AG08395 (cell line): Measurements from ENCODE around the gene USP22.
A peak's percentile ranks its signal among the peaks of the same experiment; 100 is the strongest.
"Not testable (repeated sequence)": the region's sequence is repeated elsewhere in the genome, so short reads cannot be mapped to it uniquely, and the experiment has no call there.

ENCODE experiments used
- DNase-seq: peaks from one replicate; pipeline ENCODE4 v3.0.0; 2012; ENCODE audit warnings: mixed read lengths, low spot score

USP22 gene

DNA sequence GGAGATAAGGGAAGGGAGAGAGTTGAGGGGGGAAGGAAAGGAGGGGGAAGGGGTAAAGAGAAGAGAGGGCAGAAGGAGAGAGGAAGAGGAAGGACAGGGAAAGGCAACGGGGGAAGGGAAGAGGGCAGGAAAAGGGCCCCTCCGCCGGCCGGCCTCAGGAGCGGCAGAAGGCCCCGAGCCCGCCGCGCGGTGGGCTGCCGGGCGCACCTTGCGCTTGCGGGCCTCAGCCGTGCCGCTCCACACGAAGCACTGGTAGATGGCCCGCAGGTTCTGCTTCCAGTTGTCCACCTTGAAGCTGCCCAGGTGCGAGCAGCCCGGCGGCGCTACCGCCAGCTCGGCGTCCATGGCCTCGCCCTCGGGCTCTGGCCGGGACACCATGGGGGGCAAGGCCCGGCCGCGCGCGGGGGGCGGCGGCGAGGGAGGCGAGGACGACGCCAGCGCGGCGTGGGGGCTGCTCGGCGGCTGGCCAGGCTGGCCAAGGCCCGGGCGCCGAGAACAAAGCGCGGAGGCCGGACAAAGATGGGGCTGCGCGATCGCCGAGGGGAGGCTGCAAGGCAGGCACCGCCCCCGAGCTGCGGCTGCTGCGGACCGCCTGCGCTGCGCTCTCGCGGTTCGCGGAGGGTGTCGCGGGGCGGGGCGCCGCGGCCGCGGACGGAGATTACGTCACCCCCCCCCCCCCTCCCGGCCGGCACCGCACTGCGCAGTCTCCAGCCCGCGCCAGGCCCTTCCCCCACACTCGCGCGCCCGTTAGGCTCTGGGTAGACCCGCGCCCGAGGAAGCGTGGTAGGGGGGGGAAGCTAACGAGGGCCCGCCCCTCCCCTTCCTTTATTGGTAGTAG, at the start of gene USP22:
Gene USP22, minus strand, starts transcription at position 554 of the 838 bp plus-strand sequence. Its CDS starts 176 bp downstream, at position 378.
- peak; percentile 96 for DNase-seq

DNA sequence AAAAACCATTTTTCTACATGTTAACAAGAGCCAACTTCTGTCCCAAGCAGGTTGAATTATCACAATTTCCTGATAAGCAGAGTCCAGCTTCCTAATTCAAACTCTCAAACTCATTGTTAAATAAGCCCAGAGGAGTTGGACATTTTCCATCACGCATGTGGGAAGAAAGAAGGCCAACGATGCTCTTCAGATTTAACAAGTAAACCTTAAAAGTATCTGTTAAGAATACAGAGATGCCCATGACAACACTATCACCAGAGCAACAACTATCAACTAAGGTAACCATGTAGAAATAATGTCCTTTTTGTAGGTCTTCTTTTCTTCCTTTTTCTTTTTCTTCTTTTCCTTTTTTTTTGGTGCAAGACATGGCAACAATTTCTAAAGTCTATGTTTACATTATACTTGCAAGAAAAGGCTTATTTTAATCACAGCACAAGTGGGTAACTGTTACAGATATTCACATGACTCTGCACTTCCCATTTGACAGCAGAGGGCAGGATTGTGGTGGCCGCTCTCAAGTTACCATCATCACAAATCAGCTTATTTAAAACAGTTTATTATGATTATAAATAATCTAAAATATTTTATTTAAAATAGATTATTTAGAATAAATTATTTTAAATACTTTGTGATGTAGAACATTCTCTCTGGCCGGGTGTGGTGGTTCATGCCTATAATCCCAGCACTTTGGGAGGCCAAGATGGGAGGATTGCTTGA, 48.2 kb upstream of the USP22 start:
- no peak for DNase-seq

DNA sequence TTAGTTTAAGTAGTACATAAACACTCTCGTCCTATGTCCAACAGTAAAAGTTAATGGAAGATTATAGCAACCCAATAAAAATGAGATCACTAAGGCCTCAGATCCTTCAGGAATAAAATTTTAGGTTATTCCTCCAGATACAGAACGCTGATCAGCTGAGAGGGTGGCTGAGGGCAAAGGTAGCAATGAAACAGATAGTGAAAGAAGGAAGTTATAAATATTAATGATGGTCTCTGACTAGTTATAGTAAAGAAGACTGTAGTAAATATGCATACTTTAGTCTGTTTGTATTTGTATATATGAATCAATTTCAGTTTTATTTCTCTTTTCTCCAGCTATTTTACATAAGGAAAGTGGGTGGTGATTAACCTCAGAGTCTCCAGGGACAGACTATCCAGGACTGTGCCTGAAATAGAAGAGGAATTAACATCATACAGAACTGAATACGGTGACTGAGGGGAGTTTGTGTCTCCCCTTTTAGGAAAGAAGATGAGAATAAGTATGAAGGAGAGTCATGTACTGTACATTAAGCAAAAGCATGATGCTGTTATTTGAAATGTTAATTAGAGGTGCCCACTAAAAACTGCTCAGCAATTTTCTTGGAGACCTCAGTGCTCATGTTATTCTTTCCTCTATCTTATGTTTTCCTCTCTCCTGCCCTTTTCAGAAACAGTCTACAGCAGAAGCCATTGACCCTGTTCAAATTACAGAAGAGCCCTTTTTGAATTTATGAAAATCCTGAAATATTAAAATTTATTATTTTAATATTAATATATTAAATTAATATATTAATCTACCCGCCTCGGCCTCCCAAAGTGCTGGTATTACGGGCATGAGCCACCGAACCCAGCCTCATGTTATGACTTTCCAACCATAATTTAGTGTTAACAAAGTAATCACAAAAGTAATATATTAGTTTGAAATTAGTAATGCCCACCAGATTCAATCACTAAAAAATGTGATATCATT, 47.4 kb upstream of the USP22 start:
- DNase-seq = no peak

DNA sequence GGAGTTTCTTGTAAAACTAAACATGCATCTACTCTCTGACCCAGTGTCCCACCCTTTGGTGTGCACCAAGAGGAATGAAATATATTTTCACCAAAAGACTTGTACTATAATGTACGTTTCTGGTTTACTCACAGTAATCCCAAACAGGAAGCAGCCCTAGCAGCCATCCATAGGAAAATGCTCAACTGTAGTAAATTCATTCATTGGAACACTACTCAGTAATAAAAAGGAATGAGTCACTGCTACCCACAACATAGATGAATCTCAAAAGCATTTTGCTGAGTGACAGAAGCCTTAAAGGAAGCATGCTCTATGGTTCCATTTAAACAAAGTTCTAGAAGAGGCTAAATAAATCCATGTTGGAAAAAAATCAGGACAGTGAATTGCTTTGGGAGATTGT, 46.3 kb upstream of the USP22 start:
- DNase-seq = peak; percentile 67

DNA sequence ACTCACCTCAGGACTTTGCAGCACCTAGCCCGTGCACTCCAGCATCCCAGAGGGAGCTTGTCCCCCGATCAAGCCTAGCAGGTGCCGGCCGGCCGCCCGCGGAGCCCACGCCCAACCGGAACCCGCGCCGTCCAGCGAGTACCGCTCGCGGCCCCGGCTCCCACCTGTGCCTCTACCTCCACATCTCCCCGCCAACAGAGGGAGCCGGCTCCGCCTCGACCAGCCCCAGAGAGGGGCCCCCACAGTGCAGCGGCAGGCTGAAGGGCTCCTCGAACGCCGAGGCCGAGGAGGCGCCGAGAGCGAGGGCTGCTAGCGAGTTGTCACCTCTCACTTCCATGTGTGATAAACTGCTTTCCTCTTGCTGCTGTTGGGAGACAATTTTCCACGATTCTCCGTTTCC, 42.9 kb upstream of the USP22 start:
- DNase-seq = no peak

DNA sequence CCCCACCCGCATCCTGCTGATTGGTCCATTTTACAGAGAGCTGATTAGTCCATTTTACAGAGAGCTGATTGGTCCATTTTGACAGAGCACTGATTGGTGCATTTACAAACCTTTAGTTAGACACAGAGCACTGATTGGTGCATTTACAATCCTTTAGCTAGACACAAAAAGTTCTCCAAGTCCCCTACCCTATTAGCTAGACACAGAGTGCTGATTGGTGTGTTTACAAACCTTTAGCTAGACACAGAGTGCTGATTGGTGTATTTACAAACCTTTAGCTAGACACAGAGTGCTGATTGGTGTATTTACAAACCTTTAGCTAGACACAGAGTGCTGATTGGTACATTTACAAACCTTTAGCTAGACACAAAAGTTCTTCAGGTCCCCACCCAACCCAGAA, 42.5 kb upstream of the USP22 start:
- DNase-seq = not testable (repeated sequence)

DNA sequence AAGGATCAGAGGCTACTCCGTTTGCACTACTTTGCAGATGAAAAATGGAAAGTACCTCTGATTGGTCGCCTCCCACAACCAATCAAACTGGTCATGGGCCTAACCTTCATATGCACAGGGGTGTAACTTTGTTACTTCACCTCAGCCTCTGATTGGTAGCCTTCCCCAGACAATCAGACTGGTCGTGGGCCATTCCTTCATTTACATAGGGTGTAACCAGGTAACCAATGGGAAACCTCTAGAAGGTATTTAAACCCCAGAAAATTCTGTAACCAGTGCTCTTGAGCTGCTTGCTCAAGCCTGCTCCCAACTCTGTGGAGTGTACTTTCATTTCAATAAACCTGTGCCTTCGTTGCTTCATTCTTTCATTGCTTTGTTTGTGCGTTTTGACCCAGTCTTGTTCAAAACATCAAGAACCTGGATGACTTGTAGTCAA, 39.2 kb upstream of the USP22 start:
- no peak for DNase-seq

DNA sequence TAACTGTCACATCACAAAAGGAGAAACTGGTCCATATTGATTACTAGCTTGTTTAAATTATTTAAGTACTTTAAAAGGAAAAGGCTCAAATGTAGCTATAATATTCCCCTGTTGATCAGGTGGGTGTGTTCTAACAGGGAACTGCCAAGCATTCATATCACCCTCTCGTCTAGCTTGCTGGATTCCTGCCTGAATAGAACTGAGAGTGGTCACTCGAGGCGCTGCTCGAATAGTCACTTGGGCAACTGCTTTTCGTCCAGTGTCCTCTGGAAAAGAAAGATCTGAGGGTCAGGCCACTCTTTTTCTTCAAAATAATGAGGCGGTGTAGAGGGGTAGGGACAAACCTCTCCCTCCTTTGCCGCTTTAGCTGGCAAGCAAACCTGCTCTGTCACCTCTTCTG, 36.4 kb upstream of the USP22 start:
- DNase-seq = no peak

DNA sequence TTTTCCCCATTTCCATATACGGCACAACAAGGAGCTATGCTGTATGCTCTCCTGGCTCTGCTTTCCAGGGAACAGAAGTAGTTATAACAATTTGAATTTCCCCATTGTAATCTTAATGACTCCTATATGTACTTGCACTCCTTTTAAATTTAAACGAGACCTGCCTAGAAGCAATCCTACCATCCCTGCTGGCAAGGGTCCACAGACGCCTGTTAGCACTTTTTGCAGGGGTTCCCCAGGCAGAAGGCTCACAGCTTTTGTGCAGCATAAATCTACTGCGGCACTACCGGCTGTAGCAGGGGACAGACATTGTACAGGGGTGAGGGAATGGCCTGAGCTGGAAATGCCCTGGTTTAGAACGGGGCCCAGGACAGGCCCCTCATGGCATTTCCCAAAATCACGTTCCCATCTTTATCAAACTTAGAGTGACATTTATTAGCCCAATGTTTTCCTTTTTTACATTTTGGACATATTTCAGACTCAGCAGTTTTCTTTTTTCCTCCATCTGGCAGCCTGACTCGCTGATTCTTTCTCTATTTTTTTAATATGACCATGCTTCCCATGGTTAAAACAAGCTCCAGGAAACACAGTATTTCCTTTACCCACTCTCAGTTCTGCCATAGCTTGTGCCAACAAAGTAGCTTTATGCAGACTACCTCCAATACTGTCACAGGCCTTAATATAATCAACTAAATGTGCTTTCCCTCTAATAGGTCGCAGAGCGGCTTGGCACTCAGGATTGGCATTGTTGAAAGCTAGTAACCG, 35.4 kb upstream of the USP22 start:
- DNase-seq = no peak

DNA sequence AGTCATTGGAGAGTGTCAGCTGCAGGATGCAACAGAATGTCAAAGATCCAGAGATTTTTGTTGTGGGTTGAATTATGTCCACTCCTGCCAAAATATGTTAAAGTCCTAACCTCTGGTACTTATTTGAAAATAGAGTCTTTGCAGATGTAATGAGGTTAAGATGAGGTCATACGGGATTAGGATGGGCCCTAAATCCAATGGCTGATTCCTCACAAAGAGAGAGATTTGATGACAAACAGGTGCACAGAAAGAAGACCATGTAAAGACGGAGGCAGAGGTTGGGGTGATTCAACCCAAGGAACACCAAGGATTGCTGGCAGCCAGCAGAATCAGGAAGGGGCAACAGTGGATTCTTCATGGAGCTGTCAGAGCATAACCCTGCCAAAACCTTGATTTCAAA, 34.5 kb upstream of the USP22 start:
- no peak for DNase-seq

DNA sequence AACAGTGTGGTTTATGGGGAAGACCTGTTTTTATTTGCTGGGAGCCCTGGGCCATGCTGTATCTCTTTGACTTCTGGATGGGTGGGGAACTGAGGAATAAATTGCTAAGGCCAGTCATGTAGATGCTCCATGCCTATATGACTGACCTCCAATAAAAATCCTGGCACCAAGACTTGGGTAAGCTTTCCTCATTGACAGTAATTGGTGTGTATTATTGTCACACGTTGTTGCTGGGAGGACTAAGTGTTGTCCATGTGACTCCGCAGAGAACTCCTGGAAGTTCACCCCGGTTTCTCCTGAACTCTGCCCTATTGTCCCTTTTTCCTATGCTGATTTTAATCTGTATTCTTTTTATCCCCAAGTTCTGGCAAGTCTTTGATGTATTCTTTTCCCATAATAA, 33.4 kb upstream of the USP22 start:
- DNase-seq = no peak

DNA sequence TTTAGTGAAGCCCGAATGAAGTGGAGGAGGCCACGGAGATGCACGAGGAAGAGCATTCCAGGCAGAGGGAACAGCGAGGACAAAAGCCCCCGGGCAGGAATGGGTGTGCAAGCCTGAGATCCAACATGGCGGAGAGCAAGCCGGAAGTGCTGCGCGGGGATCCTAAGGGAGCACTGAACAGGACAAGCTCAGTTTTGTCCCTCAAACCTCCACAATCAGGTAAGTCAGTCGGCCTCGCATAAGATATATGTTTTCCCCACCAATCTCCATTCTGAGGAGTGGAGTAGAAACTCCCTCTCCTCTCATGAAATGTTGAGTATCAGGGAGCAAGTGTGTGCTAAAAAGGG, 32.9 kb upstream of the USP22 start:
- DNase-seq = no peak

DNA sequence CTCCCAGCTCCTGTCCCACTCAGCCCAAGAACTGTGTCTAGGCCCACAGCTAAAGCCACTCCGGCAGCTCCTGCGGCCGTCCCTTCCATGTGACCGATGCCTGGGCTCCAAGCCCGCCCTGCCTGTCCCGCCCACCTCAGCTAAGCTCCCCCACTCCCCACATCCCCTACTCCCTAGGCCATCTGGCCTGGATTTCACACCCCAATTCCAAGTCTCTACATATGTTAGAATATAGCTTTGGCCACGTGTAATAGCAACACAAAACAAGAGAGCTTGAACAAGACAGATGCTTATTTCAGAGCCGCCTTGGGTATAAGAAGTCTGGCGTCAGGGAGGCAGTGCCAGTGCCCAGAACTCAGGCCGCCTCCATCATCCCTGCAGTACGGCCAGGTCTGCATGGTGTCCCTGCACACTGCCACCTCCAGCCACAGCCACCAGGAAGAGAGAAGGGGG, 30.0 kb upstream of the USP22 start:
- no peak for DNase-seq

DNA sequence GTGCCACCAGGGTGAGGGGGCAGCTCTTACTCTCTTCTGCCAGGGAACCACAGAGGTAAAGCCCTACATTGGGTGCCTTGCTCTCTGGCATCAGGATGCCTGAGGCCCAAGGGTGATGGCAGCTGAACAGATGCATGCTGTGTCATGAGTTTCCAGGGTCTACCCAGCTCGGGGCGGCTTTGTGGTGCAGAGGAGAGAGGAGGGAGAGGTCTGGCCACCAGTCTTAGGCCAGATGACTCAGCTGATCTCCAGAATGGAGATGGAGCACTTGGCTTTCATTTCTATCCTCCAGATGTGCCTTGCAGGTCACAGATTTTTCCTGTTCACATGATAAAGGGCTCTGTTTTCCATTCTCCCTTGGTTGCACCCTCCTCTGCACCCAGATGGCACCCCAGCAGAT, 23.6 kb upstream of the USP22 start:
- peak; percentile 46 for DNase-seq

DNA sequence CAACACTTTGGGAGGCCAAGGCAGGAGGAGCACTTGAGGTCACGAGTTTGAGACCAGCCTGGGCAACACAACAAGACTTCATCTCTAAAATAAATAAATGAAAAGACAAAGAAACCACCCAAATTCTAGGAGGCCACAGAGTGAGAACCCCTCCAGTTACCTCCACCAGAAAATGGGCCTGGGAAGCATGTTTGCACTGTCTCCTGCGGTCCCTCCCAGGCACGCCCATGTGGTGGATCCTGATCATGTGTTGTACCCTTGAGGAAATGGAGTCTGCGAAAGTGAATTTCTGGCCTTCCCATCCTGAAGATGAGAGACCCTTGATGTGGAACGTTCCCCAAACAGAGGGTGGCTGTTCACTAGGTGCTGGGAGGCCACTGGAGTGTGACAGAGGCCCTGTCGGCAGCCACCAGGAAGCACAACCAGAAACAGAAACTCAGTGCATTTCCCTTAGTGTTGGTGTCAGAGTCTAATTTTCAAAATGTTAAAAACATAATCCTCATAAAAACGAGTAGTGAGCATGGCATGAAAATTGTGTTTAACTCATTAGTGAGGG, 19.2 kb upstream of the USP22 start:
- no peak for DNase-seq

DNA sequence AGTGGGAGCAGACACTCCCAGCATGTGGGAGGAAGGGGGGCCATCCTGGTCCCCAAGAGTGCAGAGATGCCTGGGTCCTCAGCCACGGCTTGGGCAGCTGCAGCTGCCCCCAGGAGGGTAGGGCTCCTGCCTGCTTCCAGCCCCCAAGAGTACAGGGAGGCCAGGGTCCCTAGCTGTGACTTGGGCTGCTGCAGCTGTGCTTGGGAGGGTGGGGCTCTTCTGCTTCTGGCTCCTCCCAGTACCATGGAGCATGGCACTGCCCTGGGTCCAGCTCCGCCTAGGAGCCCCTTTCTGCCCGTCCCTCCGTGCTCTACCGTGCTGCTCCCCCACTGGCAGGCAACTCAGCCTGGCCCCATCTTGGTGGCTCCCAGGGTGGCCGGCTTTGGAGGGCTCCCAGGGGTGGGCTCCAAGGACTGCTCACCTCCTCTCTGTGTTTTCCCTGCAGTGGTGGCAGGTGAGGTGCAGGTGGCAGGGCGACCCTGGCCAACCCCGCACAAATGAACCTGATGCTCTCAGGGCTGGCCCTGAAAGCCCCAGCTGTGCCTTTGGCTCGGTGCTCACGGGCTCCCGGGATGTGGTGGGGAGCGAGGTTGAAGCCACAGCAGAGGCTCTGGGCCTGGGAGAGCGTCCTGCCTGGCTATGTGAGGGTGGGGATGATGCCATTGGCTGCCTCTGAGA, 18.5 kb upstream of the USP22 start:
- no peak for DNase-seq

DNA sequence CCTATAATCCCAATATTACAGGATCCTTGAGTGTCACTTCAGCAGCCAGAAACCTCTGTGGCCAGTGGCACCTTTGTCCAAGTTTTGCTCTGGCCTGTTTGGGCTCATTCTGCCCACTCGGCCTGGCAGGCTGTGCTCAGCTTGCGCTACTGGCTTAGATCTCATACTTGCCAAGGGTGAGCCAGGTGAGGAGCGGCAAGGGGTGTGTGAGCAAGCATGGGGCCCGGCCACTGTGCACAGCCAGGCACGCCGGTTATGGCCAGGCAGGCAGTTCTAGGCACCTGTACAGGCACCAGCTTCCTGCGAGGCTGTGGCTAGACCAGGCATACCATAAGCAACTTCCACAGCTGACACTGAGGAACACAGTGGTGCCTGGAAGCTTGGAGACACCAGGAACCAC, 16.9 kb upstream of the USP22 start:
- DNase-seq = no peak

DNA sequence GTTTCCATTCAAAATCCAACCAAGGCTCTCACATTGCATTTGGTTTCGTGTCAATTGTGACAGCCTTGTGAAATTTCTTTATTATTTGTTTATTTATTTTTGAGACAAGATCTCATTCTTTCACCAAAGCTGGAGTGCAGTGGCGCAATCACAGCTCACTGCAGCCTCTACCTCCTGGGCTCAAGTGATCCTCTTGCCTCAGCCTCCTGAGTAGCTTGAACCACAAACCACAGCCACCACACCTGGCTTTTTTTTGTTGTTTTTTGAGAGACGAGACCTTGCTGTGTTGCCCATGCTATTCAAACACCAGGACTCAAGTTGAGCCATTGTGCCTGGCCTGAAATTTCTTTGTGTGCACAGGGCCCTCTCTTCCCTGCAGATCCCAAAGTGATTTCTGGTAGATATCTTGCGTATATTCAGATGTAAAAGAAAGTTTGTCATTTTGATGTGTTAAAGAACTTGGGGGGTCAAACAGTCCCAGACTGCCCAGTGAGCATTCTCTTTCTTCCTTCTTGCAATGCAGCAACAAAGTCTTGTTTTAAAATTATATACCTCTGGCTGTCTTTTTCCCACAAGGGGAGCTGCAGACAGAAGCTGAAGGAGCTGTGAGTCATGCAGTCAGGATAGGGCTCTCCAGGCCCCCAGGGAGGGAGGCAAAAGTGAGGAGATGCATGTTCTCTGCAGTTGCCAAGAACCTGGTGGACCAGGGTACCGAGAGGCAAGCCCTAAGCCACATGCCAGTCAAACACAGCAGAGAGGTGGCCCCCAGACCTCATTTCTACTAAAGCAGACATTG, 15.5 kb upstream of the USP22 start:
- peak; percentile 53 for DNase-seq

DNA sequence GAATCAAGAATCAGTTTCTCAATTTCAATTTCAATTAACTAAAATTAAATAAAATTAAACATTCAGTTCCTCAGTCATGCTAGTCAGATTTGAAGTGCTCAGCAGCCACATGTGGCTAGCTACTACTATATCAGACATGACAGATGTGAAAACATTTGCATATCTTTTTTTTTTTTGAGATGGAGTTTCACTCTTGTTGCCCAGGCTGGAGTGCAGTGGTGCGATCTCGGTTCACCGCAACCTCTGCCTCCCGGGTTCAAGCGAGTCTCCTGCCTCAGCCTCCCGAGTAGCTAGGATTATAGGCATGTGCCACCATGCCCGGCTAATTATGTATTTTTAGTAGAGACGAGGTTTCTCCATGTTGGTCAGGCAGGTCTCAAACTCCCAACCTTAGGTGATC, 10.2 kb upstream of the USP22 start:
- DNase-seq = not testable (repeated sequence)

DNA sequence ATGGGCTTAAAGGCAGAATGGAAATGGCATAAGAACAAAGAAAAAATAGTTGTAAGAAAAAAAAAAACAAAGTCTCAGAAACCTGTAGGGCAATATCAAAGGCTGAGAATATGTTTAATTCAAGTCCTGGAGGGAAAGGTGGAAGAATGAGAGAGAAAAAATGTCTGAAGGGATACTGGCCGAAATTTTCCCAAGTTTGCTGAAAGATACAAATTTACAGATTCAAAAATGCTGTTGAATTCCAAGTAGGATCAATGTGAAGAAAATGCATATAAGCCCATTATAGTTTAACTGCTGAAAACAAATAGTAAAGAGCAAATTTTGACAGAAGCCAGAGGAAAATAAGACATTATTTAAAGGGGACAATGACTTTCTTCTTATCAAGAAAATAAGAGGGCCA, 6.6 kb upstream of the USP22 start:
- DNase-seq = no peak
